HFF-Myc (cell line): ENCODE results near the gene MRPL34.

Experiments
- DNase-seq: peaks from one replicate; pipeline ENCODE4 v3.0.0-alpha.2; 2011; ENCODE audit warnings: low read depth; ENCODE audit errors: extremely low read depth
- H3K4me3 ChIP-seq: replicated peaks from 2 replicates; pipeline ENCODE4 v1.5.1; 2011; ENCODE audit warnings: low read depth, mild to moderate bottlenecking, control low read depth, low read length
- TF ChIP-seq, protein P1 (sequence below): IDR thresholded peaks from 2 replicates; pipeline ENCODE4 v1.5.1; 2012; ENCODE audit warnings: mild to moderate bottlenecking, low read depth, low read length, control low read depth; ENCODE audit errors: missing control alignments

The MRPL34 gene

DNA sequence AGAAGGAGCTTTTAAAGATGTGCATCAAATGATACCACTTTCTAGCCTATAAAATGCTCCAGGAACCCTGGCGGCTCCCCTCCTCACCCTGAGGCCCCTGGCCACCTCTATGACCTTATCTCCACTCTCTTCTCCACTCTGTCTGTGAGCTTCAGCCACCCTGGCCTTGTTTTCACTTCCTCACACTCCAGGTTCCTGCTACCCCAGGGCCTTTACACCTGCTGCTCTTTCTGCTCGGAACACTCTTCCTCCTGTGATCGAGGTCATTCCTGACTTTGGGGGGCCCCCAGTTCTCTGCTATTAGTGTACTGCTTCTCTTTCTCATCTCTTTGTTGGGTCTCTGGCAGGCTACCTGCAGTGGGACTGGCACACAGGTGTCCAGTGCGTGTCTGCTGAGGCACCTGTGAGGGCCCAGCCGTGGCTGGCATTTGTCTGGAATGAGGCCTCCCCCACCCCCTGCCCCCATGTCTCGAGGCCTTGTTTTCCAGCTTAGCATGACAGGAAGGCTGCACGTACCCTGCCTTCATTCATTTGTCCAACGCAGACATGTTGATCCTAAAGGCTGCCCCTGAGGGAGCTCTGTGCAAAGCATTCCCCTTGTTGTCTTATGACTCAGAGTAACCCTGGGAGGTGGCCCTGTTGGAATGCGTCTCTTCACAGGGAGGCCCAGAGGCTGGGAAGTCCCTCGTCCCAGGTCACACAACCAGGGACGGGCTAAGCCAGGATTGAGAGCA, 6.0 kb downstream of the MRPL34 start:
- no peak for DNase-seq
- H3K4me3 ChIP-seq: no peak overlapping the region
- TF ChIP-seq, protein P1, sequence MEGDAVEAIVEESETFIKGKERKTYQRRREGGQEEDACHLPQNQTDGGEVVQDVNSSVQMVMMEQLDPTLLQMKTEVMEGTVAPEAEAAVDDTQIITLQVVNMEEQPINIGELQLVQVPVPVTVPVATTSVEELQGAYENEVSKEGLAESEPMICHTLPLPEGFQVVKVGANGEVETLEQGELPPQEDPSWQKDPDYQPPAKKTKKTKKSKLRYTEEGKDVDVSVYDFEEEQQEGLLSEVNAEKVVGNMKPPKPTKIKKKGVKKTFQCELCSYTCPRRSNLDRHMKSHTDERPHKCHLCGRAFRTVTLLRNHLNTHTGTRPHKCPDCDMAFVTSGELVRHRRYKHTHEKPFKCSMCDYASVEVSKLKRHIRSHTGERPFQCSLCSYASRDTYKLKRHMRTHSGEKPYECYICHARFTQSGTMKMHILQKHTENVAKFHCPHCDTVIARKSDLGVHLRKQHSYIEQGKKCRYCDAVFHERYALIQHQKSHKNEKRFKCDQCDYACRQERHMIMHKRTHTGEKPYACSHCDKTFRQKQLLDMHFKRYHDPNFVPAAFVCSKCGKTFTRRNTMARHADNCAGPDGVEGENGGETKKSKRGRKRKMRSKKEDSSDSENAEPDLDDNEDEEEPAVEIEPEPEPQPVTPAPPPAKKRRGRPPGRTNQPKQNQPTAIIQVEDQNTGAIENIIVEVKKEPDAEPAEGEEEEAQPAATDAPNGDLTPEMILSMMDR: no peak

- TF ChIP-seq, protein P1: no peak
- DNase-seq: no peak
- H3K4me3 ChIP-seq: no peak overlapping the region
These were observed 6.8 kb downstream of the MRPL34 start for GRCh38 chr19:17312189-17313113.

DNA sequence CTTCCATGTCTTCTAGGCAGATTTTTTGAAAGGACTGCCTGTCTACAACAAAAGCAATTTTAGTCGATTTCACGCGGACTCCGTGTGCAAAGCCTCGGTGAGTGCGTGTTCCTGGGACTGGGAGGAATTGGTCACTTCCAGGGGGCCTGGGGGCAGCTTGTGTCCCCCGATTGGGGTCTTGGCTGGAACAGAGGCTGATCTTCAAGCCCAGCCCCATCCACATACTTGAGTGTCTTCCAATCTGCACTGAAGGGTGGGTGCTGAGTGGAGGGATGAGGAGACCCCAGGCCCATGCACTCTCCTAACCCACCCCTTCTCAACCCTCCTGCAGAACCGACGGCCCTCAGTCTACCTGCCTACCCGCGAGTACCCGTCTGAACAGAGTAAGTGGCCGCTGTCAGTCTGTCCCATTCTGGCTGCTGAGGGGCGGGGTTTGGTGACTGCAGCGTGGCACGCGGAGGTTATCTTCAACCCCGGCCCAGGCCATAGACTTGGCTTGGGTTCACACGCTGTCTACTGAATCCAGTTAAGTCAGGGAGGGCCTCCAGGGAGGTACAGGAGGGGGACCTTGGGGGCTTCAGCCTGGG, 8.4 kb downstream of the MRPL34 start:
- no peak overlapping the region for H3K4me3 ChIP-seq
- DNase-seq: no peak

DNA sequence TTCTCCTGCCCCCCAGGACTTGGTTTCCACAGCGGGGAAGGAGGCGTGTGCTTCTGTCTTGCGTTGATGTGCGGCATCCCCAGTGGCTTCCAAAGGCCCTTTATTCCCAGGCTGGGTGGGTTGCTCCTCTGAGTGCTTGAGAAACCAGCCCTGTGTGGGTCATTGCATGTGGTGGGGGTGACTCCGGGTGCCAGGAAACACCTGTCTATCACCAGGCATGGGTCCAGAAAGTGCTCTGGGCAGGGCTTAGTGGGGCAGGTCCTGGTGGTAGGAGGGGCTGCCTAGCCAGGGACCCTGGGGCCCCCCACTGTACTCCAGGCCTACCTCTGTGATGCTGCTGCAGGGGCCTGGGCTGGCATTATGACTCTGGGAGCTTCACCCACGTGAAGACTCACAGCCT, 13.3 kb downstream of the MRPL34 start:
- DNase-seq: no peak

More for the DNA sequence above, 8.4 kb downstream of the MRPL34 start:
- TF ChIP-seq, protein P1: no peak

DNA sequence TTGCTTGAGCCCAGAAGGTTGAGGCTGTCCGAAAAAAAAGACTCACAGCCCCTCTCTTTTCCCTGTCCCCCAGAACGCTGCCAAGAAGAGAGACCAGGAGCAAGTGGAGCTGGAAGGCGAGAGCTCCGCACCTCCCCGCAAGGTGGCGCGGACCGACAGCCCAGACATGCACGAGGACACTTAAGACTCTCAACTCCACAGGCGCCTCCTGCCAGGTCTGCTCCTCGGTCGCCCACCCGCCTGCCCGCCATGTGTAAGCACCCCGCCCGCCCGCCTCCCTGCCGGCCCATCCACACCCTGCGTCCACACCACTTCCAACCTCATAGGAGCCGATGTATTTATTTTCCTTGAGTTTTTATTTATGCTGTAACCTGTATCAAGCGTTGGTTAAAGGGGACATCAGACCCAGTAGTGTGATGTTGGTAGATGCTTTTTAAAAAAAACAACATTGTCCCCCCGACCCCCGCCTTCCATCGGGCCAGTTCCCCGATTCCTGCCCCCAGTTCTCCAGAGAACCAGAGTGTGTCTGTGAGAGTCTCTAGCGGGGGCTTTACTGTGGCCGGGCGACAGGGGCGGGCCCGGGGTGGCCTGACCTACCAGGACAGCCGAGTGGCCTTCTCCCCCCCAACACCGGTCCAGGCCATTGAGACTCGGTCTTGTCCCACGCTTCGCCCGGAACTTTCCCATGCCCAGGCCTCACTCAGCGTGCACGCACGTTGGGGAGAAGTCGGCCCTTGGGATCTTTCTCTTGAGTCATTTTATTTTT, 14.0 kb downstream of the MRPL34 start:
- H3K4me3 ChIP-seq: no peak overlapping the region
- TF ChIP-seq, protein P1: no peak
- no peak for DNase-seq

More for the DNA sequence above, 13.3 kb downstream of the MRPL34 start:
- TF ChIP-seq, protein P1: no peak
- H3K4me3 ChIP-seq: no peak overlapping the region

DNA sequence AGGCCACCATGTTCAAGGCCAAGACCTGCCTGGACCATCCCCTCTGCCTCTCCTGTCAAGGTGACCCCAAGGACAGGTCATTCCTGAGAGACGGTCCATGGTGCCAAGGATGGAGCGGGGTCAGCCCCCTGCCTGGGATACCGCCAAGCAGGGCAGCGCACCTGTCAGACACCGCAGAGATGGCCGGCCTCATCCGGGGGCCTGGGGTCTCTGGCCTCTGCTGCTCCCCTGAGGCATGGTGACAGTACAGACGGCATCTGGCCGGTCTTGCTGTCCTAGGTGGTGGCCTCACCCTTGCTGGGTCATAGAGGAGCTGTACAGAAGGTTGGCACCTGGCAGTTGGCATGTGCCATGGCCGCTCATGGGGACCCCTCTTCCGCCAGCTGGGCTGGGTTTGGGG, 14.8 kb downstream of the MRPL34 start:
- DNase-seq: no peak
- TF ChIP-seq, protein P1: no peak
- H3K4me3 ChIP-seq: no peak overlapping the region
